ENCODE results near the gene TNFRSF14. TPM values are rescaled to one million over a fixed set of nuclear protein-coding genes. Genes with fewer than 3 reads are reported as not detected.

The TNFRSF14 gene
- total and polyA plus RNA-seq, 9 of the 15 experiments (the other 6 are each of a cell fraction or from before 2014, with no cell fraction given), result 0.11 to 2.3 (median 0.68) TPM; not detected in 2

DNA sequence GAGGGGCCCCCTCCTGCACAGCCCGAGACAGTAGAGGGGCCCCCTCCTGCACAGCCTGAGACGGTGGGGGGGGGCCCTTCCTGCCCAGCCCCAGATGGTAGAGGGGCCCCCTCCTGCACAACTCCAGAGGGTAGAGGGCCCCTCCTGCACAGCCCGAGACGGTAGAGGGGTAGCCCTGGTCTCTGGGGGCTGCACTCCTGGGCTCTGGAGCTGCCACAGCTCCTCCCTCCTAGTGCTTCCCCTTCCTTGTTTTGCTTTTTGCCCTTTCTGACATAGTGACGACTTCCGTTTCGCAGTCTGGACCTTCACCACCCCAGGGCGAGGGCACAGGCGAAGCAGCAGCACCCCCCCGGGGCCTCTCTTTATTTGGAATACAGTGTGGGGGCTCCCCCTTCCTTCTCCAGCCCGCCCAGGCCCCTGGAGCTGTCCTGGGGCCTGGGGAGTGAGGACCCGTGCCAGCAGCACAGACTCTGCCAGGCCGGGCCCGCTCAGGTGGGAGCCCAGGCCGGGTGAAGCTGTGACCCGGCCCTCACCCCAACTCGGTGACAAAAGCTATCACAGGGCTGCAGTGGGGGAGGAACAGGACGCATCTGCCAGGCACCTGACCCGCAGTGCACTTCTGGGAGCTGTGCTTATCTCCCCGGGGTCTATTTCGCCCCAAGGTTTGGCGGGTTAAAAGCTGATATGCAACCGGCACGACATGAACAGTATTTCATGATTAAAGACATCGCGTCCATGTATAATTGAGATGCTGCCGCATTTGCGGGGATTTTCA is 29.3 kb downstream of the TNFRSF14 start (continued):
- no peak for TF ChIP-seq TARDBP (IDR thresholded peaks at IDR 0.05)
- TF ChIP-seq, protein P1, sequence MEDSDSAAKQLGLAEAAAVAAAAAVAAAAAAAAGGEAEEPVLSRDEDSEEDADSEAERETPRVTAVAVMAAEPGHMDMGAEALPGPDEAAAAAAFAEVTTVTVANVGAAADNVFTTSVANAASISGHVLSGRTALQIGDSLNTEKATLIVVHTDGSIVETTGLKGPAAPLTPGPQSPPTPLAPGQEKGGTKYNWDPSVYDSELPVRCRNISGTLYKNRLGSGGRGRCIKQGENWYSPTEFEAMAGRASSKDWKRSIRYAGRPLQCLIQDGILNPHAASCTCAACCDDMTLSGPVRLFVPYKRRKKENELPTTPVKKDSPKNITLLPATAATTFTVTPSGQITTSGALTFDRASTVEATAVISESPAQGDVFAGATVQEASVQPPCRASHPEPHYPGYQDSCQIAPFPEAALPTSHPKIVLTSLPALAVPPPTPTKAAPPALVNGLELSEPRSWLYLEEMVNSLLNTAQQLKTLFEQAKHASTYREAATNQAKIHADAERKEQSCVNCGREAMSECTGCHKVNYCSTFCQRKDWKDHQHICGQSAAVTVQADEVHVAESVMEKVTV (CRISPR knock-in tag; IDR thresholded peaks at IDR 0.05), result no peak
- peak; percentile 85 for TF ChIP-seq MYC (IDR thresholded peaks at IDR 0.05; ENCODE audit: low read depth, low read length)
- peak; percentile 68; the same call in 1 of the 2 replicates for TF ChIP-seq MYC (CRISPR knock-in tag; IDR thresholded peaks at IDR 0.05; ENCODE audit: borderline replicate concordance, low read depth)
- peak; percentile 18; the same call in 1 of the 2 replicates for TF ChIP-seq ZNF354B (CRISPR knock-in tag; IDR thresholded peaks at IDR 0.05)
- peak; percentile 40; the same call in 1 of the 2 replicates for TF ChIP-seq FOXM1 (IDR thresholded peaks at IDR 0.05; ENCODE audit: low read depth)
- TF ChIP-seq FOXM1 (CRISPR knock-in tag; IDR thresholded peaks at IDR 0.05; ENCODE audit: low read depth), result no peak
- TF ChIP-seq SMARCB1 (IDR thresholded peaks at IDR 0.05; ENCODE audit: insufficient read length, low read depth), result no peak
- TF ChIP-seq, protein P2, sequence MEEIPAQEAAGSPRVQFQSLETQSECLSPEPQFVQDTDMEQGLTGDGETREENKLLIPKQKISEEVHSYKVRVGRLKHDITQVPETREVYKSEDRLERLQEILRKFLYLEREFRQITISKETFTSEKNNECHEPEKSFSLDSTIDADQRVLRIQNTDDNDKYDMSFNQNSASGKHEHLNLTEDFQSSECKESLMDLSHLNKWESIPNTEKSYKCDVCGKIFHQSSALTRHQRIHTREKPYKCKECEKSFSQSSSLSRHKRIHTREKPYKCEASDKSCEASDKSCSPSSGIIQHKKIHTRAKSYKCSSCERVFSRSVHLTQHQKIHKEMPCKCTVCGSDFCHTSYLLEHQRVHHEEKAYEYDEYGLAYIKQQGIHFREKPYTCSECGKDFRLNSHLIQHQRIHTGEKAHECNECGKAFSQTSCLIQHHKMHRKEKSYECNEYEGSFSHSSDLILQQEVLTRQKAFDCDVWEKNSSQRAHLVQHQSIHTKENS (CRISPR knock-in tag; IDR thresholded peaks at IDR 0.05), result no peak
- 0 out of 2 replicates have a peak, but pooled peaks have one; percentile 14 for TF ChIP-seq KLF6 (CRISPR knock-in tag; IDR thresholded peaks at IDR 0.05; ENCODE audit: borderline replicate concordance)
- TF ChIP-seq, protein P3, sequence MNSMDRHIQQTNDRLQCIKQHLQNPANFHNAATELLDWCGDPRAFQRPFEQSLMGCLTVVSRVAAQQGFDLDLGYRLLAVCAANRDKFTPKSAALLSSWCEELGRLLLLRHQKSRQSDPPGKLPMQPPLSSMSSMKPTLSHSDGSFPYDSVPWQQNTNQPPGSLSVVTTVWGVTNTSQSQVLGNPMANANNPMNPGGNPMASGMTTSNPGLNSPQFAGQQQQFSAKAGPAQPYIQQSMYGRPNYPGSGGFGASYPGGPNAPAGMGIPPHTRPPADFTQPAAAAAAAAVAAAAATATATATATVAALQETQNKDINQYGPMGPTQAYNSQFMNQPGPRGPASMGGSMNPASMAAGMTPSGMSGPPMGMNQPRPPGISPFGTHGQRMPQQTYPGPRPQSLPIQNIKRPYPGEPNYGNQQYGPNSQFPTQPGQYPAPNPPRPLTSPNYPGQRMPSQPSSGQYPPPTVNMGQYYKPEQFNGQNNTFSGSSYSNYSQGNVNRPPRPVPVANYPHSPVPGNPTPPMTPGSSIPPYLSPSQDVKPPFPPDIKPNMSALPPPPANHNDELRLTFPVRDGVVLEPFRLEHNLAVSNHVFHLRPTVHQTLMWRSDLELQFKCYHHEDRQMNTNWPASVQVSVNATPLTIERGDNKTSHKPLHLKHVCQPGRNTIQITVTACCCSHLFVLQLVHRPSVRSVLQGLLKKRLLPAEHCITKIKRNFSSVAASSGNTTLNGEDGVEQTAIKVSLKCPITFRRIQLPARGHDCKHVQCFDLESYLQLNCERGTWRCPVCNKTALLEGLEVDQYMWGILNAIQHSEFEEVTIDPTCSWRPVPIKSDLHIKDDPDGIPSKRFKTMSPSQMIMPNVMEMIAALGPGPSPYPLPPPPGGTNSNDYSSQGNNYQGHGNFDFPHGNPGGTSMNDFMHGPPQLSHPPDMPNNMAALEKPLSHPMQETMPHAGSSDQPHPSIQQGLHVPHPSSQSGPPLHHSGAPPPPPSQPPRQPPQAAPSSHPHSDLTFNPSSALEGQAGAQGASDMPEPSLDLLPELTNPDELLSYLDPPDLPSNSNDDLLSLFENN (IDR thresholded peaks at IDR 0.05; ENCODE audit: low read depth in 2 of 2, low read length in 2 of 2), result peak in 1 of 2 experiments; percentile 85; a peak in 2 of 4 replicates
- TF ChIP-seq JUND (IDR thresholded peaks at IDR 0.05; ENCODE audit: borderline replicate concordance, low read depth, low read length), result peak; percentile 47; the same call in 1 of the 2 replicates
- TF ChIP-seq JUND (tag; IDR thresholded peaks at IDR 0.05; ENCODE audit: borderline replicate concordance, low read depth, low read length), result peak; percentile 35; the same call in 1 of the 3 replicates
- no peak for TF ChIP-seq ZNF324 (CRISPR knock-in tag; IDR thresholded peaks at IDR 0.05)
- TF ChIP-seq ZNF699 (CRISPR knock-in tag; IDR thresholded peaks at IDR 0.05; ENCODE audit: insufficient replicate concordance), result no peak
- peak; percentile 85 for TF ChIP-seq MECOM (CRISPR knock-in tag; IDR thresholded peaks at IDR 0.05)
- TF ChIP-seq KLF1 (tag; IDR thresholded peaks at IDR 0.05), result no peak
- TF ChIP-seq CREB5 (CRISPR knock-in tag; IDR thresholded peaks at IDR 0.05), result 0 out of 2 replicates have a peak, but pooled peaks have one; percentile 62
